Lower leg skin (tissue), 4 donors: ENCODE results near the gene FTH1. TPM values are rescaled to one million over a fixed set of nuclear protein-coding genes. Genes with fewer than 3 reads are reported as not detected.
"Not testable (repeated sequence)": the region's sequence is repeated elsewhere in the genome, so short reads cannot be mapped to it uniquely, and the experiment has no call there.

Experiments
- DNase-seq, 2 donors: peaks; one replicate each; pipeline ENCODE4 v3.0.0-alpha.2; 2019; ENCODE audit warnings: low spot score in 2 of 2
- H3K4me3 ChIP-seq: fragments of 200-600 bp; sonication (generic); 2 replicates; pipeline ENCODE4 v1.5.1; 2017; ENCODE audit warnings: mild to moderate bottlenecking, low read depth; ENCODE audit not compliant: poor library complexity, severe bottlenecking
- CTCF ChIP-seq, 3 donors: fragments of 450-650 bp; IDR thresholded peaks; one replicate each; pipeline ENCODE4 v1.5.1; 2016; ENCODE audit warnings: antibody characterized with exemption in 3 of 3, mild to moderate bottlenecking in 3 of 3, moderate library complexity in 2 of 3
- POLR2A ChIP-seq, 2 donors: fragments of 450-650 bp; IDR thresholded peaks; one replicate each; pipeline ENCODE4 v1.6.1; 2016 to 2017; ENCODE audit warnings: antibody characterized with exemption in 2 of 2, mild to moderate bottlenecking in 1 of 2, moderate library complexity in 1 of 2
- WGBS, 2 donors: methylation state at CpG; one replicate each; pipeline ENCODE4 v1.1.5; 2018; 5-methylcytosine and 5-hydroxymethylcytosine counted together
- intact Hi-C: fragments of 100-400 bp; cut with DNase I; formaldehyde crosslinking; loops from one replicate; pipeline ENCODE4 v1.15.0; 2023; ENCODE audit warnings: low total_unique reads
- total RNA-seq, 4 donors: library from RNA; depleted of rRNA; stranded (reverse); fragments of >200 nt; gene quantifications; one replicate each; pipeline ENCODE4 v1.1.0, GENCODE V29; 2016

FTH1 gene
- total RNA-seq, 4 donors from 2014 or later: 583 to 1,081 (median 634) TPM

- WGBS, 2 donors: 90 to 97% methylated on average over 9 of the region's 9 CpGs
- TF ChIP-seq POLR2A (IDR thresholded peaks at IDR 0.05) (no peak), CTCF (IDR thresholded peaks at IDR 0.05) (no peak)
- intact Hi-C loops: no loop called here
- no peak overlapping the region for H3K4me3 ChIP-seq
- DNase-seq: peak in 1 of 2 donors; percentile 80
Observed at GRCh38 chr11:62011881-62012280, 44.4 kb upstream of the FTH1 start.

DNA sequence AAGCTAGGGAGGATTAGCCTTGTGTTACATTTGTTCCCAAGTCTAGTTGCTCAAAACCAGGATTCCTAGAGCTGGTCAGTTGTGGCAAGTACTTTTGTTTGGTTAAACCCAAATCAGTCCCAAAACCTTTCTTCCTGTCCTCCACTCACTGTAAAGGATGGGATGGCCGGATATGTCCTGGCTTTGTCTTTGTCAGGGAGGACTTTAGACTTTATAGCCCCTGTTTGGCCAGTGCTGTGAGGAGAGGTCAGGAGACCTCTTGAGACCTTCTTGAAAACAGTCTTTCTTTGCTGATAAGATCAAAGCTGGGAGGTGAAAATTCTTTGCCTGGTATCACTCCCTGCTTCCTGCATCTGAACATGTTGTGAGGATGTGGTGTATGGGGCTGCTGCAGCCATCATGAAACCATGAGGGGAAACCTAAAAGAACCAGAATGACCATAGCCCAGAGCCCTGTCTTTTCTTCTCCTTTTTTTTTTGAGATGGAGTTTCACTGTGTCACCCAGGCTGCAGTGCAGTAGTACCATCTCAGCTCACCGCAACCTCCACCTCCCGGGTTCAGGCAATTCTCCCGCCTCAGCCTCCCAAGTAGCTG is 43.6 kb upstream of the FTH1 start:
- peak in 1 of 2 donors; percentile 54 for DNase-seq

GRCh38 chr11:62008193-62008592 is 40.8 kb upstream of the FTH1 start:
- WGBS, 2 donors: 84 to 90% methylated on average over 1 of the region's 1 CpG
- H3K4me3 ChIP-seq: no peak overlapping the region
- intact Hi-C loops: no loop called here
- no peak for TF ChIP-seq CTCF (IDR thresholded peaks at IDR 0.05)
- no peak for TF ChIP-seq POLR2A (IDR thresholded peaks at IDR 0.05)
- DNase-seq: no peak

More for the DNA sequence above, 43.6 kb upstream of the FTH1 start:
- intact Hi-C loops: no loop called here
- H3K4me3 ChIP-seq: no peak overlapping the region
- WGBS, 2 donors: 95 to 98% methylated on average over 4 of the region's 4 CpGs
- TF ChIP-seq CTCF (IDR thresholded peaks at IDR 0.05) (no peak), POLR2A (IDR thresholded peaks at IDR 0.05) (no peak)

- no peak overlapping the region for H3K4me3 ChIP-seq
- peak in 1 of 2 donors; percentile 75 for DNase-seq
- 51 to 54% methylated on average over 2 of the region's 2 CpGs for WGBS, 2 donors
- intact Hi-C loops: no loop called here
- TF ChIP-seq POLR2A (IDR thresholded peaks at IDR 0.05): no peak
- TF ChIP-seq CTCF (IDR thresholded peaks at IDR 0.05): no peak
Observed at GRCh38 chr11:62004473-62004872, 37.0 kb upstream of the FTH1 start.

DNA sequence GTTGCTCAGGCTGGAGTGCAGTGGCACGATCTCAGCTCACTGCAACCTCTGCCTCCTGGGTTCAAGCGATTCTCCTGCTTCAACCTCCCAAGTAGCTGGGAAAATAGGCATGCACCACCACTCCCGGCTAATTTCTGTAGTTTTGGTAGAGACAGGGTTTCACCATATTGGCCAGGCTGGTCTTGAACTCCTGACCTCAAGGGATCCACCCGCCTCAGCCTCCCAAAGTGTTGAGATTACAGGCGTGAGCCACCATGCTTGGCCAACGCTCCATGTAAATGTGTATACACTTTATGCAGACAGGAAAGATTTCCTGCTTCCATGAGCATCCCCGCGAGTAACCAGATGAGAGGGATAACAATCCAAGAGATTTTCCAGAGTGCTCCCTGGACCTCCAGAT is 34.8 kb upstream of the FTH1 start:
- DNase-seq, intact Hi-C loops, H3K4me3 ChIP-seq: not testable (repeated sequence)
- 97% methylated on average over 8 of the region's 8 CpGs for WGBS, 2 donors

DNA sequence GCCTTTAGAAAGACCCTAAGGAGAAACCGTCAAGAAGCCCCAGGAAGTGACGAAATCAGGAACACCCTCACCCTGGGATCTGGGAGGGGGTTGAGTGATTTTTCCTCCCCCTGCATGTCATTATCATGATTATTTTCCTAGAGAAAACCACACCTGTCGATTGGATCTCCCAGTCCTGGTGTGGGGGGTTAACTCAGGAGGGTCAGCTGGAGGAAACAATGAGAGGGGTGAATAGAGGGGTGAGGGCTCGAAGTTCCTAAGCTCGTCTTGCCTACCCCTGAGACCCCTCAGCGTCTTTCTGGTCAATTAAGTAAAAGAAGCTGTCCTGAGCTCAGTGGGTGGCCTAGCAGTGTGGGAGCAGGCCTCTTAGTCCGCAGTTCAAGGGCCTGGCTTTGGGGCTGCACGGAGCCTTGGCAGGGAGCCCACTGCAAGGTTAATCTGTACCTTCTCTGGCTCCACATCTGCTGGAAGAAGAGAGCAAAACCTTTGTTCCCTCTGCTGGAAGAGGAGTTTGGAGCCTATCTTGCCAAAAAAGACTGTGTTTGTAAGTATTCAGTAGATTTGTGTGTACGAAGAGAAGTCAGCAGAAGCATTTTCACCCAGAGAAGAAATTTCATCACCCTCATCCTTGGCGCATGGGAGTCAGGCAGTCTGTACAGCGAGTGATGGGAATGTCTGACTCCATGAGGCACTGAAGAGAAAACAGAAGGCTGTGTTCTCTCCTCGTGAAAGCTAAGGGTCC is 34.2 kb upstream of the FTH1 start:
- TF ChIP-seq POLR2A (IDR thresholded peaks at IDR 0.05): no peak
- no peak for TF ChIP-seq CTCF (IDR thresholded peaks at IDR 0.05)
- no peak overlapping the region for H3K4me3 ChIP-seq
- peak in 1 of 2 donors; percentile 48 for DNase-seq
- intact Hi-C loops: no loop called here
- 71 to 75% methylated on average over 12 of the region's 12 CpGs for WGBS, 2 donors
